ENCODE measurements around the gene PTPRF.

PTPRF gene

GRCh38 chr1:43521756-43522155, 8.9 kb upstream of the PTPRF start:
- in situ Hi-C loops (cut with MboI; ENCODE audit: low sequenced_read_pairs, unreplicated experiment) = no loop called here
- TF ChIP-seq CTCF (IDR thresholded peaks at IDR 0.05; ENCODE audit: borderline replicate concordance, control extremely low read depth, extremely low read depth, insufficient read depth, missing control alignments) = no peak
- no peak for DNase-seq (ENCODE audit: low spot score)

- in situ Hi-C loops (cut with MboI; ENCODE audit: low sequenced_read_pairs, unreplicated experiment) = no loop called here
- no peak for TF ChIP-seq CTCF (IDR thresholded peaks at IDR 0.05; ENCODE audit: borderline replicate concordance, control extremely low read depth, extremely low read depth, insufficient read depth, missing control alignments)
- DNase-seq (ENCODE audit: low spot score) = no peak
Observed at GRCh38 chr1:43522431-43522775, 8.3 kb upstream of the PTPRF start.

- in situ Hi-C loops (cut with MboI; ENCODE audit: low sequenced_read_pairs, unreplicated experiment) = no loop called here
- DNase-seq (ENCODE audit: low spot score) = no peak
- no peak for TF ChIP-seq CTCF (IDR thresholded peaks at IDR 0.05; ENCODE audit: borderline replicate concordance, control extremely low read depth, extremely low read depth, insufficient read depth, missing control alignments)
Observed at GRCh38 chr1:43522776-43523480, 7.8 kb upstream of the PTPRF start.

GRCh38 chr1:43524804-43525203, 5.9 kb upstream of the PTPRF start:
- in situ Hi-C loops (cut with MboI; ENCODE audit: low sequenced_read_pairs, unreplicated experiment) = loop anchor here (25.0 kb wide), 1 partner anchor 412 kb away; the partner anchor contains the start of genes ARTN and IPO13
- no peak for DNase-seq (ENCODE audit: low spot score)
- no peak for TF ChIP-seq CTCF (IDR thresholded peaks at IDR 0.05; ENCODE audit: borderline replicate concordance, control extremely low read depth, extremely low read depth, insufficient read depth, missing control alignments)

- no peak for DNase-seq (ENCODE audit: low spot score)
- TF ChIP-seq CTCF (IDR thresholded peaks at IDR 0.05; ENCODE audit: borderline replicate concordance, control extremely low read depth, extremely low read depth, insufficient read depth, missing control alignments) = no peak
- in situ Hi-C loops (cut with MboI; ENCODE audit: low sequenced_read_pairs, unreplicated experiment) = loop anchor here (25.0 kb wide), 1 partner anchor 411 kb away; the partner anchor contains the start of genes ARTN and IPO13
Observed at GRCh38 chr1:43526002-43526401, 4.7 kb upstream of the PTPRF start.

GRCh38 chr1:43527111-43527878, 3.4 kb upstream of the PTPRF start:
- no peak for TF ChIP-seq CTCF (IDR thresholded peaks at IDR 0.05; ENCODE audit: borderline replicate concordance, control extremely low read depth, extremely low read depth, insufficient read depth, missing control alignments)
- in situ Hi-C loops (cut with MboI; ENCODE audit: low sequenced_read_pairs, unreplicated experiment) = loop anchor here (25.0 kb wide), 1 partner anchor 410 kb away; the partner anchor contains the start of genes ARTN and IPO13
- DNase-seq (ENCODE audit: low spot score) = no peak
